GM10847 (cell line): Measurements from ENCODE around the gene NEK7.

ENCODE experiments used
- POLR2A ChIP-seq: IDR thresholded peaks from 2 replicates; pipeline ENCODE4 v1.6.1; 2011; ENCODE audit not compliant: insufficient read length; ENCODE audit errors: extremely low read depth

The NEK7 gene

GRCh38 chr1:198246337-198246736 is 89.5 kb downstream of the NEK7 start:
- TF ChIP-seq POLR2A: no peak

GRCh38 chr1:198253259-198253658 is 96.5 kb downstream of the NEK7 start:
- TF ChIP-seq POLR2A: no peak

GRCh38 chr1:198253668-198254067 is 96.9 kb downstream of the NEK7 start:
- TF ChIP-seq POLR2A: no peak

GRCh38 chr1:198254521-198254920 is 97.7 kb downstream of the NEK7 start:
- TF ChIP-seq POLR2A: no peak

GRCh38 chr1:198254948-198255347 is 98.2 kb downstream of the NEK7 start:
- TF ChIP-seq POLR2A: no peak

GRCh38 chr1:198255784-198256183 is 99.0 kb downstream of the NEK7 start:
- no peak for TF ChIP-seq POLR2A

GRCh38 chr1:198258491-198258890 is 101.7 kb downstream of the NEK7 start:
- no peak for TF ChIP-seq POLR2A

- no peak for TF ChIP-seq POLR2A
Observed at GRCh38 chr1:198259333-198260074, 102.7 kb downstream of the NEK7 start.

- TF ChIP-seq POLR2A: no peak
Observed at GRCh38 chr1:198261886-198262285, 105.1 kb downstream of the NEK7 start.

- no peak for TF ChIP-seq POLR2A
Observed at GRCh38 chr1:198263186-198263585, 106.4 kb downstream of the NEK7 start.

- no peak for TF ChIP-seq POLR2A
Observed at GRCh38 chr1:198264282-198264681, 107.5 kb downstream of the NEK7 start.

- no peak for TF ChIP-seq POLR2A
Observed at GRCh38 chr1:198265073-198265661, 108.4 kb downstream of the NEK7 start.

- TF ChIP-seq POLR2A: no peak
Observed at GRCh38 chr1:198267056-198267455, 110.3 kb downstream of the NEK7 start.

- TF ChIP-seq POLR2A: no peak
Observed at GRCh38 chr1:198267921-198268320, 111.1 kb downstream of the NEK7 start.

- no peak for TF ChIP-seq POLR2A
Observed at GRCh38 chr1:198268784-198269645, 112.2 kb downstream of the NEK7 start.

- TF ChIP-seq POLR2A: no peak
Observed at GRCh38 chr1:198269646-198269940, 112.8 kb downstream of the NEK7 start.
